Upper lobe of right lung (tissue), 1 donor: ENCODE results near the gene RACK1. TPM values are rescaled to one million over a fixed set of nuclear protein-coding genes. Genes with fewer than 3 reads are reported as not detected.

ENCODE experiments used
- ATAC-seq: fragments of 200-7000 bp; cut with Tn5 transposase; one replicate; pipeline ENCODE4 v1.9.1; 2020; ENCODE audit warnings: mild to moderate bottlenecking, moderate library complexity
- DNase-seq: peaks from one replicate; pipeline ENCODE4 v3.0.0-alpha.2; 2020
- H3K27ac ChIP-seq: fragments of 200-600 bp; one replicate; pipeline ENCODE4 v1.8.0; 2022
- H3K27me3 ChIP-seq: fragments of 200-600 bp; one replicate; pipeline ENCODE4 v1.8.0; 2022; ENCODE audit warnings: mild to moderate bottlenecking
- H3K36me3 ChIP-seq: fragments of 200-600 bp; one replicate; pipeline ENCODE4 v1.8.0; 2022
- H3K4me1 ChIP-seq: fragments of 200-600 bp; one replicate; pipeline ENCODE4 v1.8.0; 2022
- H3K4me3 ChIP-seq: fragments of 200-600 bp; one replicate; pipeline ENCODE4 v1.8.0; 2022; ENCODE audit warnings: mild to moderate bottlenecking
- H3K9me3 ChIP-seq: fragments of 200-600 bp; one replicate; pipeline ENCODE4 v1.8.0; 2022
- CTCF ChIP-seq: fragments of 200-600 bp; IDR thresholded peaks from one replicate; pipeline ENCODE4 v1.8.0; 2022; ENCODE audit warnings: antibody characterized with exemption
- intact Hi-C: fragments of 100-400 bp; cut with DNase I; formaldehyde crosslinking; loops from one replicate; pipeline ENCODE4 v1.11.0; 2022
- total RNA-seq: library from RNA; stranded (reverse); fragmentation: NEBNext Ultra II Directional; extraction: Animal tissue kit (Norgen Biotek cat#: 25700); gene quantifications from one replicate; pipeline ENCODE4 v1.2.1, GENCODE V29; 2021
- donor health status: DM: no; HTN: yes; CAD: no; lungs with severe emphysema.

Gene RACK1
- total RNA-seq, 1 donor from 2014 or later = 1,155 TPM

GRCh38 chr5:181197326-181197951, 46.3 kb downstream of the RACK1 start:
- TF ChIP-seq CTCF = no peak

GRCh38 chr5:181195249-181195761, 48.4 kb downstream of the RACK1 start:
- intact Hi-C loops = no loop called here
- ATAC-seq (no peak), DNase-seq (no peak)
- no peak for TF ChIP-seq CTCF
- no peaks in the 10 kb centered on the region for H3K27me3 ChIP-seq
- peaks cover 4% of the 10 kb centered on the region for H3K4me1 ChIP-seq
- H3K27ac ChIP-seq = no peak overlapping the region
- H3K36me3 ChIP-seq = no peaks in the 10 kb centered on the region
- H3K4me3 ChIP-seq = no peak overlapping the region
- no peaks in the 10 kb centered on the region for H3K9me3 ChIP-seq

More at GRCh38 chr5:181197326-181197951, 46.3 kb downstream of the RACK1 start:
- Histone ChIP-seq H3K4me3 (no peak overlapping the region), H3K27ac (no peak overlapping the region), H3K27me3 (no peaks in the 10 kb centered on the region), H3K36me3 (no peaks in the 10 kb centered on the region), H3K4me1 (peaks cover 2% of the 10 kb centered on the region), H3K9me3 (no peaks in the 10 kb centered on the region)
- intact Hi-C loops = no loop called here
- DNase-seq = no peak
- ATAC-seq = no peak

- no peak overlapping the region for H3K4me3 ChIP-seq
- DNase-seq (no peak), ATAC-seq (no peak)
- H3K27ac ChIP-seq = no peak overlapping the region
- peaks cover 4% of the 10 kb centered on the region for H3K4me1 ChIP-seq
- TF ChIP-seq CTCF = no peak
- no peaks in the 10 kb centered on the region for H3K27me3 ChIP-seq
- no peaks in the 10 kb centered on the region for H3K36me3 ChIP-seq
- intact Hi-C loops = no loop called here
- H3K9me3 ChIP-seq = no peaks in the 10 kb centered on the region
These were observed 49.0 kb downstream of the RACK1 start for GRCh38 chr5:181194489-181195248.

GRCh38 chr5:181193656-181194055, 50.0 kb downstream of the RACK1 start:
- TF ChIP-seq CTCF = no peak
- Histone ChIP-seq H3K9me3 (no peaks in the 10 kb centered on the region), H3K27ac (no peak overlapping the region), H3K4me1 (peaks cover 4% of the 10 kb centered on the region), H3K4me3 (no peak overlapping the region), H3K27me3 (no peaks in the 10 kb centered on the region), H3K36me3 (no peaks in the 10 kb centered on the region)
- no peak for ATAC-seq
- intact Hi-C loops = no loop called here
- DNase-seq = no peak

- intact Hi-C loops = no loop called here
These were observed 51.2 kb downstream of the RACK1 start for GRCh38 chr5:181192337-181193046.

More at GRCh38 chr5:181192337-181193046, 51.2 kb downstream of the RACK1 start:
- ATAC-seq (no peak), DNase-seq (no peak)
- H3K9me3 ChIP-seq = no peaks in the 10 kb centered on the region
- TF ChIP-seq CTCF = no peak
- H3K27ac ChIP-seq = peak overlapping the region; percentile 84
- H3K36me3 ChIP-seq = no peaks in the 10 kb centered on the region
- H3K4me3 ChIP-seq = peak overlapping the region; percentile 76
- peaks cover 4% of the 10 kb centered on the region for H3K4me1 ChIP-seq
- H3K27me3 ChIP-seq = no peaks in the 10 kb centered on the region
